HEK293 (cell line): Measurements from ENCODE around the gene ZNHIT2.

Source experiments
- SALL2 ChIP-seq: fragments of 450-650 bp; formaldehyde crosslinking; IDR thresholded peaks from 2 replicates; pipeline ENCODE4 v1.5.0; 2017; ENCODE audit warnings: missing biosample characterization, mild to moderate bottlenecking, missing genetic modification characterization, borderline replicate concordance
- SCRT2 ChIP-seq: fragments of 450-650 bp; formaldehyde crosslinking; IDR thresholded peaks from 2 replicates; pipeline ENCODE4 v1.5.1; 2016; ENCODE audit warnings: missing biosample characterization, missing genetic modification characterization
- ZBTB17 ChIP-seq: fragments of 450-650 bp; formaldehyde crosslinking; IDR thresholded peaks from 2 replicates; pipeline ENCODE4 v1.5.1; 2016; ENCODE audit warnings: missing biosample characterization, missing genetic modification characterization
- ZFP37 ChIP-seq: fragments of 450-650 bp; formaldehyde crosslinking; IDR thresholded peaks from 2 replicates; pipeline ENCODE4 v1.5.1; 2016; ENCODE audit warnings: missing biosample characterization, missing genetic modification characterization
- ZNF157 ChIP-seq: fragments of 450-650 bp; formaldehyde crosslinking; IDR thresholded peaks from 2 replicates; pipeline ENCODE4 v1.5.1; 2016; ENCODE audit warnings: missing biosample characterization, missing genetic modification characterization
- ZNF2 ChIP-seq: fragments of 450-650 bp; formaldehyde crosslinking; IDR thresholded peaks from 2 replicates; pipeline ENCODE4 v1.5.1; 2016; ENCODE audit warnings: missing biosample characterization, missing genetic modification characterization
- ZNF311 ChIP-seq: fragments of 450-650 bp; formaldehyde crosslinking; IDR thresholded peaks from 2 replicates; pipeline ENCODE4 v1.5.1; 2017; ENCODE audit warnings: missing biosample characterization, missing genetic modification characterization, borderline replicate concordance
- ZNF350 ChIP-seq: fragments of 450-650 bp; formaldehyde crosslinking; IDR thresholded peaks from 2 replicates; pipeline ENCODE4 v1.5.0; 2017; ENCODE audit warnings: missing biosample characterization, mild to moderate bottlenecking, missing genetic modification characterization
- ZNF366 ChIP-seq: fragments of 450-650 bp; formaldehyde crosslinking; conservative IDR thresholded peaks from 2 replicates; pipeline ENCODE4 v1.5.1; 2016; ENCODE audit warnings: missing biosample characterization, missing genetic modification characterization
- ZNF555 ChIP-seq: fragments of 450-650 bp; formaldehyde crosslinking; conservative IDR thresholded peaks from 2 replicates; pipeline ENCODE4 v1.5.1; 2017; ENCODE audit warnings: missing biosample characterization, mild to moderate bottlenecking, missing genetic modification characterization, inconsistent platforms
- ZNF585B ChIP-seq: fragments of 450-650 bp; formaldehyde crosslinking; IDR thresholded peaks from 2 replicates; pipeline ENCODE4 v1.5.1; 2016; ENCODE audit warnings: missing biosample characterization, missing genetic modification characterization
- ZNF664 ChIP-seq: fragments of 450-650 bp; formaldehyde crosslinking; IDR thresholded peaks from 2 replicates; pipeline ENCODE4 v1.5.1; 2016; ENCODE audit warnings: missing biosample characterization, missing genetic modification characterization
- ZNF768 ChIP-seq: fragments of 450-650 bp; formaldehyde crosslinking; IDR thresholded peaks from 2 replicates; pipeline ENCODE4 v1.5.1; 2018; ENCODE audit warnings: missing biosample characterization, mild to moderate bottlenecking, missing genetic modification characterization
- ZNF785 ChIP-seq: fragments of 450-650 bp; formaldehyde crosslinking; IDR thresholded peaks from 2 replicates; pipeline ENCODE4 v1.5.1; 2016; ENCODE audit warnings: missing biosample characterization, missing genetic modification characterization
- TF ChIP-seq, protein P1 (sequence below): fragments of 450-650 bp; formaldehyde crosslinking; IDR thresholded peaks from 2 replicates; pipeline ENCODE4 v1.5.0; 2017; ENCODE audit warnings: missing biosample characterization, missing genetic modification characterization, borderline replicate concordance
- TF ChIP-seq, protein P2 (sequence below): fragments of 450-650 bp; formaldehyde crosslinking; IDR thresholded peaks from 2 replicates; pipeline ENCODE4 v1.5.1; 2016; ENCODE audit warnings: missing biosample characterization, missing genetic modification characterization
- TF ChIP-seq, protein P3 (sequence below): fragments of 450-650 bp; formaldehyde crosslinking; IDR thresholded peaks from 2 replicates; pipeline ENCODE4 v1.5.1; 2016; ENCODE audit warnings: missing biosample characterization, missing genetic modification characterization
- TF ChIP-seq, protein P4 (sequence below): fragments of 450-650 bp; formaldehyde crosslinking; IDR thresholded peaks from 2 replicates; pipeline ENCODE4 v1.5.1; 2016; ENCODE audit warnings: missing biosample characterization, missing genetic modification characterization
- TF ChIP-seq, protein P5 (sequence below): fragments of 450-650 bp; formaldehyde crosslinking; IDR thresholded peaks from 2 replicates; pipeline ENCODE4 v1.5.1; 2016; ENCODE audit warnings: missing biosample characterization, missing genetic modification characterization, borderline replicate concordance
- TF ChIP-seq, protein P6 (sequence below): fragments of 450-650 bp; formaldehyde crosslinking; IDR thresholded peaks from 2 replicates; pipeline ENCODE4 v1.5.1; 2016; ENCODE audit warnings: missing biosample characterization, missing genetic modification characterization

ZNHIT2 gene

DNA sequence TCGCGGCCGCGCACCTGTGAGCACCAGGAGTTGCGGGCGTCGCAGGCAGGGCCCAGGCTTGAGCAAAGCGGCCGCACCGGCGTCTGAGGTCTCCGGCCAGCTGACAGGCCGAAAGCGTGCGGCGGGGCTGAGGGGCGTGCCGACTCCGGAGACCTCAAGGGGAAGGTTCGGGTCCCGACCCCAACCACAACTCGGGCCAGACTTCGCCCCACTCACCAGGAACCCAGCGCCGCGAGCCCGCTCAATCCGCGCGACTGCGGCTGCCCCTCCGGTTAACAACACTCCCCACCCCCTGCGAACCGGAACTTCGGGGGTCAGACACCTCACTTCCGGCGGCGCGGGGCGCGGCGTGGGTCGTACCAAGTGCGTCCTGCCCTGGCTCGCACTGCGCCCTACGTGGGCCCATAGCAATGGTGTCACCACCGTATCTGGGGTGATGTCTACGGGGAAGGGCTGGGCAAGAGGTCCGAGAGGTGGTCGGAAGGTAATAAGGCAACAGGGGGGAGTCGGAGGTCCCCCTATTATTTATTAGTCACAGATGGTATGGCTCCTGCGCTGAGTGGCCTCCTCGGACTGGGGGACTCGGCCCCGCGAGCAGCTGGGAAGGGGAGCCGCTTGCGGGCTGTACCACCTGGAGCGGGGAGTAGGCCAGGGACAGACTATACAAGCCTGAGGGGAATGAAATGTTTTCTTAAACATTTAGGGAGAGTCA lies 16.9 kb upstream of the ZNHIT2 start, which contains the start of gene SYVN1 (continued):
- TF ChIP-seq, protein P1, sequence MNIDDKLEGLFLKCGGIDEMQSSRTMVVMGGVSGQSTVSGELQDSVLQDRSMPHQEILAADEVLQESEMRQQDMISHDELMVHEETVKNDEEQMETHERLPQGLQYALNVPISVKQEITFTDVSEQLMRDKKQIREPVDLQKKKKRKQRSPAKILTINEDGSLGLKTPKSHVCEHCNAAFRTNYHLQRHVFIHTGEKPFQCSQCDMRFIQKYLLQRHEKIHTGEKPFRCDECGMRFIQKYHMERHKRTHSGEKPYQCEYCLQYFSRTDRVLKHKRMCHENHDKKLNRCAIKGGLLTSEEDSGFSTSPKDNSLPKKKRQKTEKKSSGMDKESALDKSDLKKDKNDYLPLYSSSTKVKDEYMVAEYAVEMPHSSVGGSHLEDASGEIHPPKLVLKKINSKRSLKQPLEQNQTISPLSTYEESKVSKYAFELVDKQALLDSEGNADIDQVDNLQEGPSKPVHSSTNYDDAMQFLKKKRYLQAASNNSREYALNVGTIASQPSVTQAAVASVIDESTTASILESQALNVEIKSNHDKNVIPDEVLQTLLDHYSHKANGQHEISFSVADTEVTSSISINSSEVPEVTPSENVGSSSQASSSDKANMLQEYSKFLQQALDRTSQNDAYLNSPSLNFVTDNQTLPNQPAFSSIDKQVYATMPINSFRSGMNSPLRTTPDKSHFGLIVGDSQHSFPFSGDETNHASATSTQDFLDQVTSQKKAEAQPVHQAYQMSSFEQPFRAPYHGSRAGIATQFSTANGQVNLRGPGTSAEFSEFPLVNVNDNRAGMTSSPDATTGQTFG (tag by site-specific recombination), result no peak
- TF ChIP-seq, protein P2, sequence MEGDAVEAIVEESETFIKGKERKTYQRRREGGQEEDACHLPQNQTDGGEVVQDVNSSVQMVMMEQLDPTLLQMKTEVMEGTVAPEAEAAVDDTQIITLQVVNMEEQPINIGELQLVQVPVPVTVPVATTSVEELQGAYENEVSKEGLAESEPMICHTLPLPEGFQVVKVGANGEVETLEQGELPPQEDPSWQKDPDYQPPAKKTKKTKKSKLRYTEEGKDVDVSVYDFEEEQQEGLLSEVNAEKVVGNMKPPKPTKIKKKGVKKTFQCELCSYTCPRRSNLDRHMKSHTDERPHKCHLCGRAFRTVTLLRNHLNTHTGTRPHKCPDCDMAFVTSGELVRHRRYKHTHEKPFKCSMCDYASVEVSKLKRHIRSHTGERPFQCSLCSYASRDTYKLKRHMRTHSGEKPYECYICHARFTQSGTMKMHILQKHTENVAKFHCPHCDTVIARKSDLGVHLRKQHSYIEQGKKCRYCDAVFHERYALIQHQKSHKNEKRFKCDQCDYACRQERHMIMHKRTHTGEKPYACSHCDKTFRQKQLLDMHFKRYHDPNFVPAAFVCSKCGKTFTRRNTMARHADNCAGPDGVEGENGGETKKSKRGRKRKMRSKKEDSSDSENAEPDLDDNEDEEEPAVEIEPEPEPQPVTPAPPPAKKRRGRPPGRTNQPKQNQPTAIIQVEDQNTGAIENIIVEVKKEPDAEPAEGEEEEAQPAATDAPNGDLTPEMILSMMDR, result no peak
- no peak for TF ChIP-seq ZNF366 (tag by site-specific recombination)
- TF ChIP-seq SALL2, result no peak
- TF ChIP-seq ZNF2 (tag by site-specific recombination), result peak; percentile 76; the same call in 1 of the 2 replicates
- TF ChIP-seq ZNF350 (tag by site-specific recombination), result no peak
- no peak for TF ChIP-seq ZFP37
- TF ChIP-seq ZNF555 (tag by site-specific recombination), result no peak
- TF ChIP-seq, protein P3, sequence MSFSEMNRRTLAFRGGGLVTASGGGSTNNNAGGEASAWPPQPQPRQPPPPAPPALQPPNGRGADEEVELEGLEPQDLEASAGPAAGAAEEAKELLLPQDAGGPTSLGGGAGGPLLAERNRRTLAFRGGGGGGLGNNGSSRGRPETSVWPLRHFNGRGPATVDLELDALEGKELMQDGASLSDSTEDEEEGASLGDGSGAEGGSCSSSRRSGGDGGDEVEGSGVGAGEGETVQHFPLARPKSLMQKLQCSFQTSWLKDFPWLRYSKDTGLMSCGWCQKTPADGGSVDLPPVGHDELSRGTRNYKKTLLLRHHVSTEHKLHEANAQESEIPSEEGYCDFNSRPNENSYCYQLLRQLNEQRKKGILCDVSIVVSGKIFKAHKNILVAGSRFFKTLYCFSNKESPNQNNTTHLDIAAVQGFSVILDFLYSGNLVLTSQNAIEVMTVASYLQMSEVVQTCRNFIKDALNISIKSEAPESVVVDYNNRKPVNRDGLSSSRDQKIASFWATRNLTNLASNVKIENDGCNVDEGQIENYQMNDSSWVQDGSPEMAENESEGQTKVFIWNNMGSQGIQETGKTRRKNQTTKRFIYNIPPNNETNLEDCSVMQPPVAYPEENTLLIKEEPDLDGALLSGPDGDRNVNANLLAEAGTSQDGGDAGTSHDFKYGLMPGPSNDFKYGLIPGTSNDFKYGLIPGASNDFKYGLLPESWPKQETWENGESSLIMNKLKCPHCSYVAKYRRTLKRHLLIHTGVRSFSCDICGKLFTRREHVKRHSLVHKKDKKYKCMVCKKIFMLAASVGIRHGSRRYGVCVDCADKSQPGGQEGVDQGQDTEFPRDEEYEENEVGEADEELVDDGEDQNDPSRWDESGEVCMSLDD (tag by site-specific recombination), result peak; percentile 97
- TF ChIP-seq ZNF664 (tag by site-specific recombination), result no peak
- no peak for TF ChIP-seq ZNF157 (tag by site-specific recombination)
- TF ChIP-seq ZNF585B (tag by site-specific recombination), result no peak
- no peak for TF ChIP-seq ZNF768 (tag by site-specific recombination)
- no peak for TF ChIP-seq SCRT2 (tag by site-specific recombination)
- TF ChIP-seq, protein P4, sequence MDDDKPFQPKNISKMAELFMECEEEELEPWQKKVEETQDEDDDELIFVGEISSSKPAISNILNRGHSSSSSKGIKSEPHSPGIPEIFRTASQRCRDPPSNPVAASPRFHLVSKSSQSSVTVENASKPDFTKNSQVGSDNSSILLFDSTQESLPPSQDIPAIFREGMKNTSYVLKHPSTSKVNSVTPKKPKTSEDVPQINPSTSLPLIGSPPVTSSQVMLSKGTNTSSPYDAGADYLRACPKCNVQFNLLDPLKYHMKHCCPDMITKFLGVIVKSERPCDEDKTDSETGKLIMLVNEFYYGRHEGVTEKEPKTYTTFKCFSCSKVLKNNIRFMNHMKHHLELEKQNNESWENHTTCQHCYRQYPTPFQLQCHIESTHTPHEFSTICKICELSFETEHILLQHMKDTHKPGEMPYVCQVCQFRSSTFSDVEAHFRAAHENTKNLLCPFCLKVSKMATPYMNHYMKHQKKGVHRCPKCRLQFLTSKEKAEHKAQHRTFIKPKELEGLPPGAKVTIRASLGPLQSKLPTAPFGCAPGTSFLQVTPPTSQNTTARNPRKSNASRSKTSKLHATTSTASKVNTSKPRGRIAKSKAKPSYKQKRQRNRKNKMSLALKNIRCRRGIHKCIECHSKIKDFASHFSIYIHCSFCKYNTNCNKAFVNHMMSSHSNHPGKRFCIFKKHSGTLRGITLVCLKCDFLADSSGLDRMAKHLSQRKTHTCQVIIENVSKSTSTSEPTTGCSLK (tag by site-specific recombination), result no peak
- 0 out of 2 replicates have a peak, but pooled peaks have one; percentile 39 for TF ChIP-seq ZBTB17 (tag by site-specific recombination)
- TF ChIP-seq, protein P5, sequence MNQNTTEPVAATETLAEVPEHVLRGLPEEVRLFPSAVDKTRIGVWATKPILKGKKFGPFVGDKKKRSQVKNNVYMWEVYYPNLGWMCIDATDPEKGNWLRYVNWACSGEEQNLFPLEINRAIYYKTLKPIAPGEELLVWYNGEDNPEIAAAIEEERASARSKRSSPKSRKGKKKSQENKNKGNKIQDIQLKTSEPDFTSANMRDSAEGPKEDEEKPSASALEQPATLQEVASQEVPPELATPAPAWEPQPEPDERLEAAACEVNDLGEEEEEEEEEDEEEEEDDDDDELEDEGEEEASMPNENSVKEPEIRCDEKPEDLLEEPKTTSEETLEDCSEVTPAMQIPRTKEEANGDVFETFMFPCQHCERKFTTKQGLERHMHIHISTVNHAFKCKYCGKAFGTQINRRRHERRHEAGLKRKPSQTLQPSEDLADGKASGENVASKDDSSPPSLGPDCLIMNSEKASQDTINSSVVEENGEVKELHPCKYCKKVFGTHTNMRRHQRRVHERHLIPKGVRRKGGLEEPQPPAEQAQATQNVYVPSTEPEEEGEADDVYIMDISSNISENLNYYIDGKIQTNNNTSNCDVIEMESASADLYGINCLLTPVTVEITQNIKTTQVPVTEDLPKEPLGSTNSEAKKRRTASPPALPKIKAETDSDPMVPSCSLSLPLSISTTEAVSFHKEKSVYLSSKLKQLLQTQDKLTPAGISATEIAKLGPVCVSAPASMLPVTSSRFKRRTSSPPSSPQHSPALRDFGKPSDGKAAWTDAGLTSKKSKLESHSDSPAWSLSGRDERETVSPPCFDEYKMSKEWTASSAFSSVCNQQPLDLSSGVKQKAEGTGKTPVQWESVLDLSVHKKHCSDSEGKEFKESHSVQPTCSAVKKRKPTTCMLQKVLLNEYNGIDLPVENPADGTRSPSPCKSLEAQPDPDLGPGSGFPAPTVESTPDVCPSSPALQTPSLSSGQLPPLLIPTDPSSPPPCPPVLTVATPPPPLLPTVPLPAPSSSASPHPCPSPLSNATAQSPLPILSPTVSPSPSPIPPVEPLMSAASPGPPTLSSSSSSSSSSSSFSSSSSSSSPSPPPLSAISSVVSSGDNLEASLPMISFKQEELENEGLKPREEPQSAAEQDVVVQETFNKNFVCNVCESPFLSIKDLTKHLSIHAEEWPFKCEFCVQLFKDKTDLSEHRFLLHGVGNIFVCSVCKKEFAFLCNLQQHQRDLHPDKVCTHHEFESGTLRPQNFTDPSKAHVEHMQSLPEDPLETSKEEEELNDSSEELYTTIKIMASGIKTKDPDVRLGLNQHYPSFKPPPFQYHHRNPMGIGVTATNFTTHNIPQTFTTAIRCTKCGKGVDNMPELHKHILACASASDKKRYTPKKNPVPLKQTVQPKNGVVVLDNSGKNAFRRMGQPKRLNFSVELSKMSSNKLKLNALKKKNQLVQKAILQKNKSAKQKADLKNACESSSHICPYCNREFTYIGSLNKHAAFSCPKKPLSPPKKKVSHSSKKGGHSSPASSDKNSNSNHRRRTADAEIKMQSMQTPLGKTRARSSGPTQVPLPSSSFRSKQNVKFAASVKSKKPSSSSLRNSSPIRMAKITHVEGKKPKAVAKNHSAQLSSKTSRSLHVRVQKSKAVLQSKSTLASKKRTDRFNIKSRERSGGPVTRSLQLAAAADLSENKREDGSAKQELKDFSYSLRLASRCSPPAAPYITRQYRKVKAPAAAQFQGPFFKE (tag by site-specific recombination), result no peak
- TF ChIP-seq, protein P6, sequence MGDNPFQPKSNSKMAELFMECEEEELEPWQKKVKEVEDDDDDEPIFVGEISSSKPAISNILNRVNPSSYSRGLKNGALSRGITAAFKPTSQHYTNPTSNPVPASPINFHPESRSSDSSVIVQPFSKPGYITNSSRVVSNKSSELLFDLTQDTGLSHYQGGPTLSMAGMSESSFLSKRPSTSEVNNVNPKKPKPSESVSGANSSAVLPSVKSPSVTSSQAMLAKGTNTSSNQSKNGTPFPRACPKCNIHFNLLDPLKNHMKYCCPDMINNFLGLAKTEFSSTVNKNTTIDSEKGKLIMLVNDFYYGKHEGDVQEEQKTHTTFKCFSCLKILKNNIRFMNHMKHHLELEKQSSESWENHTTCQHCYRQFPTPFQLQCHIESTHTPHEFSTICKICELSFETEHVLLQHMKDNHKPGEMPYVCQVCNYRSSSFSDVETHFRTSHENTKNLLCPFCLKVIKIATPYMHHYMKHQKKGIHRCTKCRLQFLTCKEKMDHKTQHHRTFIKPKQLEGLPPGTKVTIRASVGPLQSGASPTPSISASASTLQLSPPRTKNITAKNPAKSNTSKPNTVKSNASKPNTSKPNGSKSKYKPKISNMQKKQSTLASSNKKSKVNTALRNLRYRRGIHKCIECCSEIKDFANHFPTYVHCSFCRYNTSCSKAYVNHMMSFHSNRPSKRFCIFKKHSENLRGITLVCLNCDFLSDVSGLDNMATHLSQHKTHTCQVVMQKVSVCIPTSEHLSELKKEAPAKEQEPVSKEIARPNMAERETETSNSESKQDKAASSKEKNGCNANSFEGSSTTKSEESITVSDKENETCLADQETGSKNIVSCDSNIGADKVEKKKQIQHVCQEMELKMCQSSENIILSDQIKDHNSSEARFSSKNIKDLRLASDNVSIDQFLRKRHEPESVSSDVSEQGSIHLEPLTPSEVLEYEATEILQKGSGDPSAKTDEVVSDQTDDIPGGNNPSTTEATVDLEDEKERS (tag by site-specific recombination), result no peak
- TF ChIP-seq ZNF785 (tag by site-specific recombination), result no peak
- TF ChIP-seq ZNF311 (tag by site-specific recombination), result no peak
